Measurements from ENCODE around the gene RAB33B. TPM values are rescaled to one million over a fixed set of nuclear protein-coding genes. Genes with fewer than 3 reads are reported as not detected.

RAB33B gene
- total RNA-seq, 2 donors from 2014 or later: 7.1 to 8.5 TPM

DNA sequence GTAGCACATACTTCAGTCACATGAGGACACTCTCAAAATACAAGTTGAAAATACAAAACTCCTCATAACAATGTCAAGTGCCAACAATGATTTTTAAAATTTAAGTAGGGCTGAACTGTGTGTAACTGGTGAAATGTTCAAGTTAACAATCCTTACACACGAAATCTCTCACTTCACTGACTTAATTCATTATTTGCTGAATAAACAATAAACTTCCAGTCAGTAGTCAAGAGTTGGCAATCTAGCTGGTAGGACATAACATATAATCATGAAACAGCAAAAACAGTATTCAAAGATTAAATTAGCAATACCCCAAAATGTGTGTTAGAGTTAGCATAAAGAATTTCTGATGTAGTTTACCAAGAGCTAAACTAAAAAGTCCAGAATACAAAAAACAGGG lies 1.9 kb upstream of the RAB33B start:
- peaks cover 0 to 36% of the 10 kb centered on the region in 2 donors for H3K4me1 ChIP-seq
- peak overlapping the region in 1 of 2 donors; percentile 96 for H3K27ac ChIP-seq
- DNase-seq (ENCODE audit: low spot score): no peak
- no peak overlapping the region for H3K4me3 ChIP-seq
- H3K27me3 ChIP-seq: no peaks in the 10 kb centered on the region
- H3K36me3 ChIP-seq: no peaks in the 10 kb centered on the region
- H3K9me3 ChIP-seq: no peaks in the 10 kb centered on the region
- TF ChIP-seq, protein P1, sequence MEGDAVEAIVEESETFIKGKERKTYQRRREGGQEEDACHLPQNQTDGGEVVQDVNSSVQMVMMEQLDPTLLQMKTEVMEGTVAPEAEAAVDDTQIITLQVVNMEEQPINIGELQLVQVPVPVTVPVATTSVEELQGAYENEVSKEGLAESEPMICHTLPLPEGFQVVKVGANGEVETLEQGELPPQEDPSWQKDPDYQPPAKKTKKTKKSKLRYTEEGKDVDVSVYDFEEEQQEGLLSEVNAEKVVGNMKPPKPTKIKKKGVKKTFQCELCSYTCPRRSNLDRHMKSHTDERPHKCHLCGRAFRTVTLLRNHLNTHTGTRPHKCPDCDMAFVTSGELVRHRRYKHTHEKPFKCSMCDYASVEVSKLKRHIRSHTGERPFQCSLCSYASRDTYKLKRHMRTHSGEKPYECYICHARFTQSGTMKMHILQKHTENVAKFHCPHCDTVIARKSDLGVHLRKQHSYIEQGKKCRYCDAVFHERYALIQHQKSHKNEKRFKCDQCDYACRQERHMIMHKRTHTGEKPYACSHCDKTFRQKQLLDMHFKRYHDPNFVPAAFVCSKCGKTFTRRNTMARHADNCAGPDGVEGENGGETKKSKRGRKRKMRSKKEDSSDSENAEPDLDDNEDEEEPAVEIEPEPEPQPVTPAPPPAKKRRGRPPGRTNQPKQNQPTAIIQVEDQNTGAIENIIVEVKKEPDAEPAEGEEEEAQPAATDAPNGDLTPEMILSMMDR (IDR thresholded peaks at IDR 0.05): no peak

DNA sequence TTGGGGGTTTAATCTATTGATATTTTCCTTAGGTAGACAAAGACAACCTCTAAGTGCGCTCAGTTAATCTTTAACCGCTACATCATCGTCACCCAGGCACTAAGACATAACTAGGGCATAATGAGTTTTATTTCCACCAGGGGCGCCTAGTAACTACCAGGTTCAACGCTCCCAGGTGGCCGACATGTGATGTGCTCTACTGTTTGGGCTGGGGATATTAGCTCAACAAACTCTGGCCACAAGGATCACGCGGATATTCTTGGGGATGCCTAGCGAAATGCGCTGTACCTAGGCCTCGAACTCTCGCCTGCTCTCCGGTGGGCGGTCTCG lies 915 bp upstream of the RAB33B start:
- Histone ChIP-seq H3K36me3 (no peaks in the 10 kb centered on the region), H3K27me3 (no peaks in the 10 kb centered on the region), H3K4me1 (peaks cover 0 to 46% of the 10 kb centered on the region in 2 donors), H3K27ac (peak overlapping the region; percentile 96), H3K9me3 (no peaks in the 10 kb centered on the region), H3K4me3 (peak overlapping the region; percentile 78 to 94)
- TF ChIP-seq, protein P1 (IDR thresholded peaks at IDR 0.05): no peak
- DNase-seq (ENCODE audit: low spot score): no peak

DNA sequence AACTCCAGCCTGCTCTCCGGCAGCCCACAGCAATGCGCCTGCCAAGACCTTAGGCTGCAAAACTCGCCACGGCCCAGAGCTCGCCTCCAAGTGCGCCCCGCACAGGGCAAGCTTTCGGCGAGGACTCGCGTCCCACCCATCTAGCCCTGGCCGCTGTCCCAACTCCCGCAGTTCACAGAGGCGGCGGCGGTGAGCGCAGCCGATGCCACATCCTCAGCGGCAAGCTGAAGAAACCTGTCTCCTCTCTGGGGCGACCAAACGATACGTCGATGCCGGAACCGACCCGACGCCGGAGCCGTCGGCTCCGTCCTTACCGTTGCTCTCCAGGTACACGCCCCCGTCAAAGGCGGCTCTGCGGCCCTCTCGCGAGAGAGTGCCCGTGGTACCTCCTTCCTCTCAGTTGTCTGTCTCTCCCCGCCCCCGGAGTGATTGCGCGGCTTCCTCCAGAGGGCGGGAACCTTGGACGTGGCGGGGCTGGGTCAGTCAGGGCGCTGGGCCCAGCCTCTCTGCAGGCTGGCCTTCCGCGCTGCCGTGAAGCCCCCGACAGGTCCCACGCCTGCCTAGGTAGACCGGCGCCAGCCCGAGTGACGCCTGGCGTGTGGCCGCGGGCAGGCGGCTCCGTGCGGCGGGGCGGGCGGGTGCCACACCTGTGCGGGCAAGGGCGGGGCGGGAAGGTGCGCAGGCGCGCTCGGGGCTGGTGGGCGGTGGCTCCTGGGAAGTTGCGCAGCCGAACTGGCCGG lies 380 bp upstream of the RAB33B start:
- H3K36me3 ChIP-seq: no peaks in the 10 kb centered on the region
- H3K4me3 ChIP-seq: peak overlapping the region; percentile 78 to 94
- peaks cover 0 to 51% of the 10 kb centered on the region in 2 donors for H3K4me1 ChIP-seq
- DNase-seq (ENCODE audit: low spot score): peak; percentile 98
- H3K27me3 ChIP-seq: no peaks in the 10 kb centered on the region
- peak overlapping the region; percentile 96 for H3K27ac ChIP-seq
- TF ChIP-seq, protein P1 (IDR thresholded peaks at IDR 0.05): peak in 1 of 2 donors; percentile 28
- no peaks in the 10 kb centered on the region for H3K9me3 ChIP-seq

DNA sequence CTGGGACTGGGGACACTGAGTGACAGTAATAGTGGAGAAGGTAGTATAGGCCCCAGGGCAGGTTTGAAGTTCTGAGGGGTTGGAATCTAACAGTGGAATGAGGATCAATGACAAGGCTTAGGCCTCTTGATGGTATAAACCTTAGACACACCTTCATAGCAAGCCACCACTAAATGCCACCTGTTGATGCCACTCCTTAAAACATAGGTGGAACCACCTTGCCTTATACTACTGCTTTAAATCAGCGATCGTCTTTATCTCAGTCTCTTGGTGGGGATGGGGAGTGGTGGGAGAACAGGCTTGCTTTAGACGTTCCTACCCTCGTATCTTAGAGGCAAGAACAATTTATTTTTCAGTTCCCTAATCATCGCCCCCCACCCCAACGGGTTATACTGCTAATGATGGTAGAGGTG lies 1.2 kb downstream of the RAB33B start:
- Histone ChIP-seq H3K4me1 (peaks cover 0 to 58% of the 10 kb centered on the region in 2 donors), H3K27me3 (no peaks in the 10 kb centered on the region), H3K4me3 (peak overlapping the region; percentile 78 to 94), H3K9me3 (no peaks in the 10 kb centered on the region), H3K36me3 (no peaks in the 10 kb centered on the region), H3K27ac (peak overlapping the region; percentile 96)
- no peak for DNase-seq (ENCODE audit: low spot score)
- TF ChIP-seq, protein P1 (IDR thresholded peaks at IDR 0.05): no peak

DNA sequence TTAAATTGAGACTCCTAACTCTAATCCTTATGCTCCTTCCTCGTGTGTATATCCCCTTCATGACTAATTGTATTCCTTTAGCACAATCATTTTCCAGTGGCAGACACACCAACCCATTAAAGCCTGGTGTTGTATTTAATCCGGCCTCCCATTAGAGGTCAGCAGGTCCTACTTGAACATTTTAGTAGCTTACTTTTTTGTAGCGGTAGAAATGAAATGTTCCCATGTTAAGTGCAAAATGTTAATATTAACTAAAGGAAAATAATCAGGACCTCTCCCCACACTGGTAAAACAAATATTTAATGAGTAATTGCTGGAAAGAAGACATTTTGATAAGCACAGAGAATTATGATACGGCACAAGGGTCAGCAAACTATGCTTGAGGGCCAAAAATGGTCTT lies 3.4 kb downstream of the RAB33B start:
- DNase-seq (ENCODE audit: low spot score): no peak
- TF ChIP-seq, protein P1 (IDR thresholded peaks at IDR 0.05): no peak
- H3K9me3 ChIP-seq: no peaks in the 10 kb centered on the region
- no peak overlapping the region for H3K4me3 ChIP-seq
- no peaks in the 10 kb centered on the region for H3K36me3 ChIP-seq
- H3K27ac ChIP-seq: no peak overlapping the region
- no peaks in the 10 kb centered on the region for H3K27me3 ChIP-seq
- H3K4me1 ChIP-seq: peaks cover 0 to 53% of the 10 kb centered on the region in 2 donors

DNA sequence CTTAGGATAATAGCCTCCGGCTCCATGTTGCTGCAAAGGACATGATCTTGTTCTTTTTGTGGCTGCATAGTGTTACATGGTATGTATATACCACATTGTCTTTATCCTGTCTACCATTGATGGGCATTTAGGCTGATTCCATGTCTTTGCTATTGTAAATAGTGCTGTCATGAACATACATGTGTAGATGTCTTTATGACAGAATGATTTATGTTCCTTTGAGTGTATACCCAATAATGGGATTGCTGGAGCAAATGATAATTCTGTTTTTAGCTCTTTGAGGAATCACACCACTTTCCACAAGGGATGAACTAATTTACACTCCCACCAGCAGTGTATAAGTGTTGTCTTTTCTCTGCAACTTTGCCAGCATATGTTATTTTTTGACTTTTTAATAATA lies 4.6 kb downstream of the RAB33B start:
- DNase-seq (ENCODE audit: low spot score): no peak
- Histone ChIP-seq H3K4me1 (peaks cover 0 to 47% of the 10 kb centered on the region in 2 donors), H3K4me3 (no peak overlapping the region), H3K27me3 (no peaks in the 10 kb centered on the region), H3K36me3 (no peaks in the 10 kb centered on the region), H3K27ac (no peak overlapping the region), H3K9me3 (no peaks in the 10 kb centered on the region)
- TF ChIP-seq, protein P1 (IDR thresholded peaks at IDR 0.05): no peak
